GM19035 (cell line): ENCODE data around the gene DAD1.
"Not testable (repeated sequence)": the region's sequence is repeated elsewhere in the genome, so short reads cannot be mapped to it uniquely, and the experiment has no call there.

ENCODE experiments used
- ATAC-seq: cut with Tn5 transposase; IDR thresholded peaks from one replicate; pipeline ENCODE4 v1.9.1; 2021; ENCODE audit not compliant: unreplicated experiment

Gene DAD1

GRCh38 chr14:22569737-22570131 is 19.3 kb downstream of the DAD1 start:
- no peak for ATAC-seq

DNA sequence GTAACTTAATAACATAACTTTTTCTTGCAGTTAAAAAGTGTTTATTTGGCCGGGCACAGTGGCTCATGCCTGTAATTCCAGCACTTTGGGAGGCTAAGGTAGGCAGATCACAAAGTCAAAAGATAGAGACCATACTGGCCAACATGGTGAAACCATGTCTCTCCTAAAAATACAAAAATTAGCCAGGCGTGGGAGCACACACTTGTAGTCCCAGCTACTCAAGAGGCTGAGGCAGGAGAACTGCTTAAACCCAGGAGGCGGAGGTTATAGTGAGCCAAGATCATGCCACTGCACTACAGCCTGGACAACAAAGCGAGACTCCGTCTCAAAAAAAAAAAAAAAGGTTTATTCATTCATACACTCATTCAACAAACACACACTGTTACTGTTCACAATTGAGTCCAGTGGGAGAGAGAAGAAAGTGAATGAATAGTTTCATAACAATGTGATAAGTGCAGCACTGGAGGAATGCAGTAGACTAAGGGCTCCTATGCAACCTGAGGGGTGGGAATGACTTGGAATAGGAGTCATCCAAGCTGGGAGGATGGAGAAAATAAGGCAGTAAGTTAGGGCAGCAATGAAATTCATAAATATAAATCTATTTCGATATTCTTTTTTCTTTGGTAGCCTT is 19.8 kb downstream of the DAD1 start:
- no peak for ATAC-seq

GRCh38 chr14:22567437-22567836 is 21.6 kb downstream of the DAD1 start:
- no peak for ATAC-seq

- no peak for ATAC-seq
Measured at GRCh38 chr14:22566845-22567244, 22.2 kb downstream of the DAD1 start.

DNA sequence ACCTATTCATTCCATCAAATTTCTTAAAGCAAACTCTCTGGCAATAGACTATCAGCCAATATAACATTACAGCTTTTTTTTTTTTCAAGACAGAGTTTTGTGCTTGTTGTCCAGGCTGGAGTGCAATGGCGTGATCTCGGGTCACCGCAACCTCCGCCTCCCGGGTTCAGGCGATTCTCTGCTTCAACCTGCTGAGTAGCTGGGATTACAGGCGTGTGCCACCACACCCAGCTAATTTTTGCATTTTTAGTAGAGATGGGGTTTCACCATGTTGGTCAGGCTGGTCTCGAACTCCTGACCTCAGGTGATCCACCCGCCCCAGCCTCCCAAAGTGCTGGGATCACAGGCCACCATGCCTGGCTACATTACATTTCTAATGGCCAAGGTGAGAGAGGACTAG is 22.8 kb downstream of the DAD1 start:
- ATAC-seq = not testable (repeated sequence)

DNA sequence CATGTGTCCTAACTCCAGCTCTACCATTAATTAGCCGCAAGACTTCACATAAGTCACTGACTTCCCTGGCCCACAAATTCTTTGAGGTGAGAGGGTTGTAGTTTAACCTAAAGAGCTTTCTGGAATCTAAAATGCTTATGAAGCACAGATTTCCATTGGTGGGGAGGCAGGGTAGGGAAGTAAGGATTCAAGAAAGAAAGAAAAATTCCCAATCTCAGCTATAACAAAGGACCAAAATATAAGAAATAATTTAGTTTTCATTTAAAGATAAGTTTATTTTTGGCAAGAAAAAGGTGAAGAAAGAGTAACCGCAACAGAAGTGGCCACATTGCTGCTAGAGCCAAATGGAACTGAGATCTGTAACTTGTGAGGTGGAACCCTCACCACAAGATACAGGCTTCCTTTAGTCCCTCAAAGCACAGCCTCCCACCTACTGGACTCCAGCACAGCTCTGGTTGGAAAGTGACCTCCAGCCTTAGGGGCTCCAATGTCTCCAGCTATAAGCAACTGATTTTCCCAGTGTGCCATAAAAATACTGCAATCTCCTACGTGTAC is 23.6 kb downstream of the DAD1 start:
- no peak for ATAC-seq

DNA sequence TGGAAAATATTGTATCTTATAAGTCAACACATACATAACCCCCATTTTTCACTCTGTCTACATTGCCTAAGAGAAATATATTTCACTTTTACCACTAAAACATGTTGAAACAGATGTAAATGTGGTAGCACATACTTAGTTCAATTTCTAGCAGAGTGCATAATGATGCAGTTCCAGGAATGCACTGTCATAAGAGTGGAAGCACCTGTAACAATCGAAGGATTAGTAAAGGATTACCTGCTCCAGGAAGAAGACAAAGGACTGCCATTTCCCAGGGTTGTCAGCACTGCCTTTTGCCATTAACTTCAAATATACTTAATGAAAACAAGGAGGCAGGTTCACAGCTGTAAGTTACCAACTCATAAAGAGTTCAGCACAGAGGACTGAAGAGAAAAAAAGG is 24.6 kb downstream of the DAD1 start:
- no peak for ATAC-seq

- peak; percentile 29 for ATAC-seq
Measured at GRCh38 chr14:22563987-22564386, 25.0 kb downstream of the DAD1 start.

GRCh38 chr14:22561661-22562579 is 27.1 kb downstream of the DAD1 start:
- ATAC-seq = peak; percentile 30

GRCh38 chr14:22561366-22561660 is 27.7 kb downstream of the DAD1 start:
- no peak for ATAC-seq

DNA sequence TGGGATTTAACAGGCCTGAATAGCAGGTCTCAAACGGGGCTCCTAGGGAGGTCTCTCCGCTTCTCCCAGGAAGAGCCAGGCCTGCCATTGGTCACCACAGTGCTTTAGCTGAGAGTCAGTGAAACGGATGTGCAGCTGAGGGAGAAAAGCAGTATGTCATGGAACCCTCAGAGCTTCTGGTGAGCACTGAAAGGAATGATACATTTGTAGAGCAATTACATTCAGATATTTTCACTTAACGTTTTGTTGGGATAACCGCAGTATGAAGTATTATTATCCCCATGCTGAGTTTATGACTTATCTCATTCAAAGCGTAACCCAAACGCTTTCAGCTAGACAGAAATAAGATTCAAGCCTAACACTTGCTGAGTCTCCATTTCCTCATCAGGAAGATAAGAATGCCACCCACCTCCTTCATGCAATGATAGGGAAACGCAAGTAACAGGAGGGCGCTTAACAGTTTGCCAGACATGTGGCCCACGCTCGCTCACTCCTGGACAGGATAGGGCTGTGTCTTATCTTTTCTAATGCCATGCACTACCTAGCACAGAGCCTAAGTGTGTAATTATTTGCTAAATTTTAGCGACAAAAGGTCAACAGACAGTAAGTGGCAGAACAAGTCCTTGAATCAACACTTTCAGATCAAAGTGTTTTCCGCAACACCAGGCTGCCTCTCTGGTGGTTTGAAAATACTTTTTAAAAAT is 28.2 kb downstream of the DAD1 start:
- no peak for ATAC-seq

DNA sequence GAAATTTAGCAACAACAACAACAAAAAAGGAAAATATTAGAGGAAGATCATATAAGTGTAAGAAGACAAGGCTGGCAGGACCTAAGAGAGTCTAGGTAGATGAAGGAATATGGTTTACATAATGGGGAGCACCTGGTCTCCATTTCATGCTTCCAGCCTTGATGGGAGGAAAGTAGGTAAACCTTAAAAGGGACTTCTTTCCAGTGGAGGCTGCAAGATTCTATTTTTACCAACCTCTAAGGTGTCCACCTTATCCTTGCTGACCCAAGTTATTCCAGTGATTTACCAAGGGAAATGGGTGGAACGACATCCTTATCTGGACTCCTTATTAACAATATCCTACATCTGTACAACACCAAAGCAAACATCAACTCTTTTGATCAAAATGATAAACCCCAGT is 30.0 kb downstream of the DAD1 start:
- no peak for ATAC-seq

DNA sequence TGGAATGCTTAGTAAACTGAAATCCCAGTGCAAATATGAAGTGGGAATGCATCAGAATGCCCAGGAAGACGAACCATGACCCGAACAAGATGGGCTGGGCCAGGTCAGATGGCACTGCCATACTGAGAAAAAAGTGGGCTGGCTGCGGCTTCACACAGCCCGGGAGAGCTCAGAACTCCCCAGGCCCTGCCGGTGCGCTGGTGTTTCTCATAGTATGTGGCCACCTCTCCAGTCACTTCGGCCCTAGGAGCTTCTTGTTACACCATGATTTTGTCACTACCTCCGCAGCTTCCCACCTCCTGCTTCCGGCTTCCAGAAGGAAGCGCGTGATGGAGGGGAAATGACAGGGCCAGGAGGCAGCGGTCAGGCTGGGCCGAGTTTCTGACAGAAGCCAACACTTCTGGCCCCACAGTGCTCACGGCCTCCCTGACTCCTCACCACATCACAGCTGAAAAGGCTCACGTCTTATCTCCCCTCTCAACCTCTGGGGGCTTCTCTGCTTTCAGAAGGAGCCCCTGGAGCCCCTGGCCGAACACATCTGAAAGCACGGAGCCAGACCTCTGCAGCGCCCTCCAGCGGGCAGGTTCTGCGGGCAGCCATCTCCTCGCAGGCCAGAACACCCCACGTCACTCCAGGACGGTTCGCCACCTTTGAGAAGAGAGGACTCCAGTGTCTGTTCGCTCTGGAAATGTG is 30.7 kb downstream of the DAD1 start:
- ATAC-seq = no peak

DNA sequence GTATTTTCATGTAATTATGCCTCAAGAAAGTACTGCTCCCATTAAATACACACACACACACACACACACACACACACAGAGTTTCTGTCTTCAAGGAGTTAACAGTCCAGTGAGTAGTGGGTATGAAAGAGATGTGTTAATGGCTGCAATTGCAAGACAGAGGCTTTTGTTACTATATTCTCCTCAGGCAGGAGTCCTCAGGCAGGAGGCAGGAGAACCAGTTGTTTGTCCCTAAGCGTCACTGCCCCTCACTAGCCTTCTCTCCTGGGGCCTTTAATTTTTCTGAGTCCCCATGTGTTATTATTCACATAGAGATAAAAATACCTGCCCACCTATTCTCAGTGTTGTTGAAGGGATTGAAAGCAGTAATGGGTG is 31.2 kb downstream of the DAD1 start:
- no peak for ATAC-seq

- ATAC-seq = peak; percentile 38
Measured at GRCh38 chr14:22556990-22557623, 31.9 kb downstream of the DAD1 start.

GRCh38 chr14:22556021-22556989 is 32.7 kb downstream of the DAD1 start:
- ATAC-seq = peak; percentile 75

- peak; percentile 1 for ATAC-seq
Measured at GRCh38 chr14:22555384-22556011, 33.5 kb downstream of the DAD1 start.

DNA sequence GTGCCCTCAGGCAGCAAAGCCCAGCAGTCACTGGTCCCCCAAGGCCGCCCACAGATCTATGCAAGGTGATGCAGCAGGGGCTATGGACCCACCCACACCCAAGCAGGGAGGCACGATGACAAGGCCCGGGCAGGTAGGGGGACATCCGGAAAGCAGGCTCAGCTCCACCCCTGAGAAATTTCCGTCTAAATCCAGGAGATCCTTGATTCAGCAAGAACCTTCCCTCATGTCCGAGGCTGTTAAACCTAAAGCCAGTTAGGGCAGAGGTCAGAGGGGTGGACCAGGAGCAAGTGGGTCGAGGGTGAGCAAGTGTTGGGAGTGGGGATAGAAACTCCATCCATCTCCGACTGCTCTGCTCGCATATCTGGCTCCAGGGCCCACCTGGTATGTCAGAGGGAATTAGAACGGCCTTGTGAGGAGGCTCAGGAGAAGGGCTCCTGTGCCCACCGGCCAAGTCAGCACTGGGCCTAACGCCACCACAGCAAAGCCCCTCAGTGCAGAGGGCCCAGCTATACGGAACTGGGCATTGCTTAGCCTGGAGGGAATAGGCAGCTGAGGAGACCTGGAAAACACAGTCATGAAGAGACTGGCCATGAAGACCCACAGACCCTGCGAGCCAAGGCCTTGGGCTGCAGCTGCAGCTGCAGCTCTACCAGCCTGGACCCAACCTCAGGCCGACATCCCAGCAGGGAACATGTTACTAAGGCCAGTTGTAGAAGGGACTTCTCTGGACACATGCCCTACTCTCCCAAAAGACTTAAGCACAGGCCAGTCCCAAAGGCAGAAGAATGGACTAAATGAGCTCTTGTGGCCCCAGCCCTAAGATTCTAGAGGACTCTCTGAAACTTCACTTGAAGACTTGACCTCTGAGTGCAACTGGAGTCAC is 34.3 kb downstream of the DAD1 start:
- no peak for ATAC-seq
